ENCODE measurements around the gene MYBPC1.

GRCh38 chr12:101596172-101596571 lies 1.4 kb downstream of the MYBPC1 start:
- peak; percentile 72 for TF ChIP-seq PKNOX1 (IDR thresholded peaks at IDR 0.05)
- TF ChIP-seq SUZ12 (IDR thresholded peaks at IDR 0.05): no peak
- no peak for TF ChIP-seq SP1 (IDR thresholded peaks at IDR 0.05)
- TF ChIP-seq FOXK2 (IDR thresholded peaks at IDR 0.05): no peak
- TF ChIP-seq TARDBP (IDR thresholded peaks at IDR 0.05): no peak
- TF ChIP-seq NFRKB (IDR thresholded peaks at IDR 0.05): no peak
- no peak for TF ChIP-seq FOXM1 (IDR thresholded peaks at IDR 0.05; ENCODE audit: borderline replicate concordance)

Measured in HEK293T (cell line).